ENCODE measurements around the gene PAX5. TPM values are rescaled to one million over a fixed set of nuclear protein-coding genes. Genes with fewer than 3 reads are reported as not detected.

Gene PAX5
- total RNA-seq, 1 donor from 2014 or later, result 0.39 TPM

DNA sequence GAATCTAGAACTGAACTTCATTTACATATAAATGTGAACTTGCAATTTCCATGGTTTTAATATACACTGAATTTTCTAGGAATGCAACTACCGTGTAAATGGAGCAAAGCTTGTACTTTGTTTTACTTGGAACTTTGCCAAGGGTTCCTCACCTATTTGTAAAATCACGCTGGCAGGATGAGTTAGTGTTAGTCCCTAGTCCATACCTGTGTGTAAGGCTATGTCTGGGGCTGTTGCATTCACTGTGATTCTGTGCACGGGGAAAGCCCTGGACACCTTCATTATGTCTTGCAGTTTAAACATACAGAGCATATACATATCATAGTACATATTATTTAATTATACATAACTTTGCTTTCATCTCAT, 119.9 kb downstream of the PAX5 start:
- H3K27ac Mint-ChIP-seq, result no peak overlapping the region
- intact Hi-C loops (cut with micrococcal nuclease), result no loop called here
- no peak for DNase-seq (ENCODE audit: low spot score)
- H3K36me3 Mint-ChIP-seq (ENCODE audit: low read depth), result no peaks in the 10 kb centered on the region
- H3K9me3 Mint-ChIP-seq, result peaks cover 3% of the 10 kb centered on the region
- H3K4me3 Mint-ChIP-seq, result no peak overlapping the region
- peaks cover 4% of the 10 kb centered on the region for H3K27me3 Mint-ChIP-seq (ENCODE audit: insufficient read depth)
- no peaks in the 10 kb centered on the region for H3K4me1 Mint-ChIP-seq (ENCODE audit: low read depth)

- H3K27me3 Mint-ChIP-seq (ENCODE audit: insufficient read depth), result peaks cover 6% of the 10 kb centered on the region
- H3K36me3 Mint-ChIP-seq (ENCODE audit: low read depth), result no peaks in the 10 kb centered on the region
- H3K9me3 Mint-ChIP-seq, result peaks cover 3% of the 10 kb centered on the region
- DNase-seq (ENCODE audit: low spot score), result no peak
- intact Hi-C loops (cut with micrococcal nuclease), result no loop called here
- no peaks in the 10 kb centered on the region for H3K4me1 Mint-ChIP-seq (ENCODE audit: low read depth)
- no peak overlapping the region for H3K4me3 Mint-ChIP-seq
- no peak overlapping the region for H3K27ac Mint-ChIP-seq
Measured at GRCh38 chr9:36913393-36914211, 120.5 kb downstream of the PAX5 start.

DNA sequence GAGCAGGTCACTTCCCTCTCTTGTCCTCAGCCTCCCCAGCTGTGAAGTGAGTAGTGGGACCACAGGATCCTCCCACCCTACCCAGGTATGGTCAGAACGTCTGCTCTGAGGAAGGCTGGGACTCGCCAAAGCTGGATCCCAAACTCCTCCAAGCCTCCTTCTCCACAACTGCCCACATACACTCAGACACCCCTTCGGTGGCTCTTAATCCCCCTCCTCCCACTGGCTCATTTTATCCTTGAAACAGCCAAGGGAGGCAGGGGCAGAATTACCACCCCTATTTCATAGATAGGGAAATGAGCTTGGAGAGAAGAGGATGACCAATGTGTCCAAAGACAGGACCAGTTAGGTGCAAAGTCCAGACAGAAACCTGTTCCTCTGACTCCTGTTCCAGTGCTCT, 121.4 kb downstream of the PAX5 start:
- Mint-ChIP-seq H3K4me1 (ENCODE audit: low read depth) (no peaks in the 10 kb centered on the region), H3K27me3 (ENCODE audit: insufficient read depth) (peaks cover 9% of the 10 kb centered on the region), H3K27ac (no peak overlapping the region), H3K9me3 (no peaks in the 10 kb centered on the region), H3K36me3 (ENCODE audit: low read depth) (no peaks in the 10 kb centered on the region), H3K4me3 (no peak overlapping the region)
- DNase-seq (ENCODE audit: low spot score), result no peak
- intact Hi-C loops (cut with micrococcal nuclease), result no loop called here

GRCh38 chr9:36911601-36912412, 122.3 kb downstream of the PAX5 start:
- no peak overlapping the region for H3K27ac Mint-ChIP-seq
- H3K4me3 Mint-ChIP-seq, result no peak overlapping the region
- no peaks in the 10 kb centered on the region for H3K4me1 Mint-ChIP-seq (ENCODE audit: low read depth)
- intact Hi-C loops (cut with micrococcal nuclease), result no loop called here
- peaks cover 10% of the 10 kb centered on the region for H3K27me3 Mint-ChIP-seq (ENCODE audit: insufficient read depth)
- no peak for DNase-seq (ENCODE audit: low spot score)
- no peaks in the 10 kb centered on the region for H3K9me3 Mint-ChIP-seq
- H3K36me3 Mint-ChIP-seq (ENCODE audit: low read depth), result no peaks in the 10 kb centered on the region

DNA sequence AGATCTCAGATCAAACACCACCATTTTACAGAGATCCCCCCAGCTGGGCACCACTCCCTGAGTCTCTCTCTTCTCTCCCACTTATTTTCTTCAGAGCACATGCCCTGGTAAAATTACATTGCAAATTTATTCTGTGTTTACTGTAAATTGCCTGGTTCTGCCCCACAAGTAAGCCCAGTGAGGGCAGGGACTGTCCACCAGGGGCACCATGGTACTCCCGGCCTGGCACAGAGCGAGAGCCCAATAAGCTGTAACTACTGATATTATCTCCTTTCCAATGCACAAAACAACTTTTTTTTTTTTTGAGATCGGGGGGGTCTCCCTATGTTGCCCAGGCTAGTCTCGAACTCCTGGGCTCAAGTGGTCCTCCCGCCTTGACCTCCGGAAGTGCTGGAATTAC, 123.0 kb downstream of the PAX5 start:
- intact Hi-C loops (cut with micrococcal nuclease), result no loop called here
- H3K27ac Mint-ChIP-seq, result no peak overlapping the region
- no peaks in the 10 kb centered on the region for H3K4me1 Mint-ChIP-seq (ENCODE audit: low read depth)
- DNase-seq (ENCODE audit: low spot score), result no peak
- H3K4me3 Mint-ChIP-seq, result no peak overlapping the region
- peaks cover 10% of the 10 kb centered on the region for H3K27me3 Mint-ChIP-seq (ENCODE audit: insufficient read depth)
- no peaks in the 10 kb centered on the region for H3K9me3 Mint-ChIP-seq
- no peaks in the 10 kb centered on the region for H3K36me3 Mint-ChIP-seq (ENCODE audit: low read depth)

DNA sequence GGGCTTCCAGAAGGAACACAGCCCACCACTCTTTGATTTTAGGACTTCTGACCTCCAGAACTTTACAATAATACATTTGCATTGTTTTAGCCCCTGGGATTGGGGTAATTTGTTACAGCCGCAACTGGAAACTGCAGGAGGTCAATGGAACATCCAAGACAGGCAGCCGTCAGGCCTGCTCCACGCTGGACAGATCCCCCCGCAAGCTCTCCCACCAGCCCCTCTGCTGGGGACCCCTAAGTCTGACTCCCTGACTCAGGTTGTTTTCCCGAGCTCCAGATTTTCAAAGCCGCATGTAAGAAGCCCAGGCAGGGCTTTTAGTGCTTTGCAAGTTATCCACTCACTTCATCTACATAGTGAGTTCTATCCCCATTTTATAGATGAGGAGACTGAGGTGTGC, 127.6 kb downstream of the PAX5 start:
- H3K4me3 Mint-ChIP-seq, result no peak overlapping the region
- no peak overlapping the region for H3K27ac Mint-ChIP-seq
- H3K27me3 Mint-ChIP-seq (ENCODE audit: insufficient read depth), result peaks cover 9% of the 10 kb centered on the region
- no peaks in the 10 kb centered on the region for H3K36me3 Mint-ChIP-seq (ENCODE audit: low read depth)
- H3K9me3 Mint-ChIP-seq, result no peaks in the 10 kb centered on the region
- intact Hi-C loops (cut with micrococcal nuclease), result no loop called here
- H3K4me1 Mint-ChIP-seq (ENCODE audit: low read depth), result peaks cover 10% of the 10 kb centered on the region
- DNase-seq (ENCODE audit: low spot score), result no peak

- no peak for DNase-seq (ENCODE audit: low spot score)
- no peaks in the 10 kb centered on the region for H3K9me3 Mint-ChIP-seq
- no peaks in the 10 kb centered on the region for H3K36me3 Mint-ChIP-seq (ENCODE audit: low read depth)
- peaks cover 10% of the 10 kb centered on the region for H3K4me1 Mint-ChIP-seq (ENCODE audit: low read depth)
- H3K27me3 Mint-ChIP-seq (ENCODE audit: insufficient read depth), result peaks cover 9% of the 10 kb centered on the region
- H3K27ac Mint-ChIP-seq, result no peak overlapping the region
- intact Hi-C loops (cut with micrococcal nuclease), result no loop called here
- H3K4me3 Mint-ChIP-seq, result no peak overlapping the region
Measured at GRCh38 chr9:36905101-36906066, 128.7 kb downstream of the PAX5 start.

DNA sequence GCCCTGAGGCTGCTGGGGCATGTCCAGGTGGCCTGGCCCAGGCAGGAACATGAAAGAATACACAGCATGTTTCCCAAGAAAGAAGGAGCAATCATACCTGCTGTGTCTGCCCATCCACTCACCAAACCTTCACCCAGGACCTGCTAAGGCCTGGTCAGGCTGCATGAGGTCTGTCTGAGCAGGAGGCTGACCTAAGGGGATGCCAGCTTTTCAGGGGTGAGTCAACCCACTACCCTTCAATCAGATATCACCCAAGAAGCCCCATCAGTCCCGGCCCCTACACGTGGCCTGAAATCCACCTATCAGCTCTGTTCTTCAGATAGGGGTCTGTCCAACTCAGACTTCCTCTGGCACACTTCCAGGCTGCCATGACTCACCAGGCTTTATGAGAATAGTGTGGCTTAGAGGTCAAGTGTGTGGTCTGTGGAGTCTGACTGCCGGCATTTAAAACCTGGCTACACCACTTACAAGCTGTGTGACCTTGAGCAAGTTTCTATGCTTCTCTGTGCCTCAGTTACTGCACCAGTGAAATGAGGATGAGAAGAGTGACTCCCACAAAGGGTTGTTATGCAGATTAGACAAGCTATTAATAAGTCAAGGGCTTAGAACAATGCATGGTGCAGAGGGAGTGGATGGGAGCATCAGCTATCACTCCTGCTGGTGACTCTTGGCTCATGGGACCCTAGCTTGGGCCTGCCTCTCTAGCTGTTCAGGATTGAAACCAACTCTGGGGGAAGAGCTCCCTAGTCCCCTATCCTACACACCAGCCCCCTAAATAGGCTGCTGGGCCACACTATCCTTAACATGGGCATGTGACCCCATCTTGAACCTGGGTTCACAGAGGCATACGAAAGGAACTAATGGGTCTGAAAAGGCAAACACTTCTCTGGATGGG, 130.3 kb downstream of the PAX5 start:
- peaks cover 10% of the 10 kb centered on the region for H3K4me1 Mint-ChIP-seq (ENCODE audit: low read depth)

DNA sequence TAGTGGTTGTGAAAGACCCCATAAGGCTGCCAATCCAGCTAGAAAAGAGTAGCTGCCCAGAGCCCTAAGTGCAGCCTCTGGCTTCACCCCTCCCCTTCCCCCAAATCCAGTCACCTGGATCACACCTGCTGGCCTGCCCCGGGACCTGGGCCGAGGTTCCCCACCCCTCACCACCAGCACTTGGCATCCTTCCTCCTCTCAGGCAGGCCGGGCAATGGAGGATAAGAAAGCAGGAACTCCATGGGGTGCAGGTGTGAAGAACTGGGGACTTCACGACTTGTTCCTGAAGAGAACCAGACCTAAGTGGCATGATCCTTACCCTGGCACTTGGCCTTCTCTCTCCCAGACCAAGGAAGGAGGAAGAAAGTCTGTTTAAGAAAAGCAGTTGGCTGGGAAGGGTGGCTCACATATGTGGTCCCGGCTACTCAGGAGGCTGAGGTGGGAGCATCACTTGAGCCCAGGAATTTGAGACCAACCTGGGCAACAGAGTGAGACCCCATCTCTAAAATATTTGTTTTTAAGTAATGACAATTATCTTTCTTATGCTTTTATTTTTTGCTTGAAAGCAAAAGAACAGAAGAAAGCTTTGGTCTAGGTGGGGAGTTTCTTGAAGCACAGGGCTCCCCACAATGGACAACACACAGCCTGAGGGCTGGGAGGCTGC, 131.1 kb downstream of the PAX5 start:
- intact Hi-C loops (cut with micrococcal nuclease), result no loop called here
- Mint-ChIP-seq H3K4me1 (ENCODE audit: low read depth) (peaks cover 10% of the 10 kb centered on the region), H3K9me3 (no peaks in the 10 kb centered on the region), H3K4me3 (no peak overlapping the region), H3K27ac (no peak overlapping the region), H3K36me3 (ENCODE audit: low read depth) (no peaks in the 10 kb centered on the region), H3K27me3 (ENCODE audit: insufficient read depth) (peaks cover 5% of the 10 kb centered on the region)
- DNase-seq (ENCODE audit: low spot score), result no peak

More for the DNA sequence above, 130.3 kb downstream of the PAX5 start:
- intact Hi-C loops (cut with micrococcal nuclease), result no loop called here
- H3K27me3 Mint-ChIP-seq (ENCODE audit: insufficient read depth), result peaks cover 5% of the 10 kb centered on the region
- no peak overlapping the region for H3K4me3 Mint-ChIP-seq
- H3K9me3 Mint-ChIP-seq, result no peaks in the 10 kb centered on the region
- DNase-seq (ENCODE audit: low spot score), result no peak
- no peak overlapping the region for H3K27ac Mint-ChIP-seq
- H3K36me3 Mint-ChIP-seq (ENCODE audit: low read depth), result no peaks in the 10 kb centered on the region

DNA sequence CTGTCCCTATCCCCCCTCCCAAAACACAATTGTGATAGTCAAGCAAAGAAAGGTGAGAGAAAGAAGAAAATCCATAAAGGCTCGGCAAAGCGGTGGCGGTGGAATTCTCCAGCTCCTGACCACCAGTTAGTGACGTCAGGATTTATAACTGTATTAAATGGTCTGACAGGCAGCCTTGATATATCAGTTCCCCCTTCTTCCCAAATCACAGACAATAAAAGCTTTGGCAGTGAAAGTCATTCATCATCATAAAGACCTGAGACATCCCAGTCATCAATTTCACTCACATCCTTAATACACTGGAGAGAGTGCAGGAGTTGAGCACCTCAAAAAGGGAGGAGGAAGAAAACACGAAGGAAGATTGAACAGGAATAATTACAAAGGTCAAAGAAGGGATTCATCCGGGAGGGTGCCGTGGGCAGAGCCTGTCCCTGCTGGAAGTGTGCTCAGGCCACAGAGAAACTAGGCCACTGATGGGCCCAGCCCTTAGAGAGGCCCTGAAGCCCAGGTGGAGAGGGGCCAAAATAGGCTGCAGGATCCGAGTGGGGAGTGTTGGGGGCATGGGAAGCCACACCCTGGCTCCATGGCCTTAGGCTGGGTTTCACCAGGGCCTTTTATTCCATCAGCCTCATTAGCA, 131.9 kb downstream of the PAX5 start:
- Mint-ChIP-seq H3K36me3 (ENCODE audit: low read depth) (no peaks in the 10 kb centered on the region), H3K27ac (no peak overlapping the region), H3K9me3 (no peaks in the 10 kb centered on the region), H3K4me1 (ENCODE audit: low read depth) (peaks cover 10% of the 10 kb centered on the region), H3K4me3 (no peak overlapping the region), H3K27me3 (ENCODE audit: insufficient read depth) (no peaks in the 10 kb centered on the region)
- DNase-seq (ENCODE audit: low spot score), result no peak
- intact Hi-C loops (cut with micrococcal nuclease), result no loop called here

DNA sequence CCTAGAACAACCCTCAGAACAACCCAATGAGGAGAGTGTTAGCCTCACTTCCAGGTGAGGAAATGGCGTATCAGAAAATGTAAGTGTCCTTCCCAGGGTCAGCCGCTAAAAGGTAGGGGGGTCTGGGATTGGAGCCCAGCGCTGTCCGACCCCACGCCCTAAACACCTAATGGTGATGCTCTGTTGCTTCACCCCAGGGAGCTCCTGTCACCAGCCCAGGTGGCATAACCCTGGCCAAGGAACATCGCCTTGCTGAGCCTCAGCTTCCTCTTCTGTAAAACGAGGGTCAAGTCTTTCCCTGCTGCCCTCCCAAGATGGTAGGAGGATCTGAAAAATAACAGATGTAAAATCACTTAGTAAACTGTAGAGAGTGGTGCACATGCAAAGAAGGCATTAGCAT, 132.5 kb downstream of the PAX5 start:
- Mint-ChIP-seq H3K9me3 (no peaks in the 10 kb centered on the region), H3K4me3 (no peak overlapping the region), H3K36me3 (ENCODE audit: low read depth) (no peaks in the 10 kb centered on the region), H3K27me3 (ENCODE audit: insufficient read depth) (no peaks in the 10 kb centered on the region), H3K4me1 (ENCODE audit: low read depth) (peaks cover 10% of the 10 kb centered on the region), H3K27ac (no peak overlapping the region)
- intact Hi-C loops (cut with micrococcal nuclease), result no loop called here
- DNase-seq (ENCODE audit: low spot score), result no peak

Data from activated T-helper 1 cell treated with anti-CD3 and anti-CD28 coated beads, Interleukin-12 subunit alpha, Interleukin-12 subunit beta, Interleukin-2, Interleukin-4 antibody, amounts not matched to agents 30 ng/mL and 10 ng/mL and 1 ng/mL, durations not matched to agents 14 hours and 24 hours and 36 hours (primary cell).